SK-N-SH (cell line): ENCODE data around the gene FTO. TPM values are rescaled to one million over a fixed set of nuclear protein-coding genes. Genes with fewer than 3 reads are reported as not detected.

Experiments
- CTCF ChIA-PET: fragments of 300-600, 350-600 bp; formaldehyde crosslinking; extraction: SDS; loops from one replicate; lab custom pipeline; 2021; lab: Yijun Ruan, JAX
- POLR2A ChIA-PET: fragments of 350-600 bp; sonication (Branson Sonifier 250); formaldehyde crosslinking; extraction: SDS; loops from one replicate; lab custom pipeline; 2020; ENCODE audit warnings: antibody characterized with exemption, inconsistent platforms; lab: Yijun Ruan, JAX
- DNase-seq: peaks from one replicate; pipeline ENCODE4 v3.0.0; 2012
- H2AFZ ChIP-seq: fragments of 200-600 bp; sonication (generic); 2 replicates; pipeline ENCODE4 v1.8.1; 2016; ENCODE audit warnings: antibody characterized with exemption, mild to moderate bottlenecking, low read depth
- H3F3A ChIP-seq: fragments of 200-600 bp; sonication (generic); replicated peaks from 2 replicates; pipeline ENCODE3; 2016; ENCODE audit warnings: antibody characterized with exemption, mild to moderate bottlenecking; ENCODE audit not compliant: insufficient read depth
- H3K27ac ChIP-seq, 2 experiments: fragments of 200-500 bp in 1 of 2; fragments of 200-600 bp in 1 of 2; sonication (Bioruptor generic) in 1 of 2; sonication (generic), shearing (Covaris generic) in 1 of 2; 2 replicates each; pipeline versions ENCODE4 v1.5.1 to v1.6.1; 2014 to 2016; ENCODE audit warnings: low read depth in 2 of 2, inconsistent platforms in 1 of 2, low read length in 1 of 2, mild to moderate bottlenecking in 1 of 2, mixed read lengths in 1 of 2
- H3K27me3 ChIP-seq: fragments of 200-600 bp; sonication (generic), shearing (Covaris generic); 2 replicates; pipeline ENCODE4 v1.6.1; 2016; ENCODE audit warnings: mixed run types; ENCODE audit not compliant: insufficient read depth
- H3K36me3 ChIP-seq, 2 experiments: fragments of 200-500 bp in 1 of 2; fragments of 200-600 bp in 1 of 2; sonication (Bioruptor generic) in 1 of 2; sonication (generic) in 1 of 2; replicated peaks in 1 of 2; 2 replicates each; pipeline versions ENCODE3 to v1.5.1; 2014 to 2016; ENCODE audit warnings: low read length in 1 of 2, mild to moderate bottlenecking in 1 of 2; ENCODE audit not compliant: insufficient read depth in 2 of 2, control insufficient read depth in 1 of 2
- H3K4me1 ChIP-seq, 2 experiments: fragments of 200-500 bp in 1 of 2; fragments of 200-600 bp in 1 of 2; sonication (Bioruptor generic) in 1 of 2; sonication (generic), shearing (Covaris generic) in 1 of 2; 2 replicates each; pipeline versions ENCODE4 v1.5.1 to v1.6.1; 2014 to 2016; ENCODE audit warnings: low read depth in 1 of 2, low read length in 1 of 2, mixed run types in 1 of 2; ENCODE audit not compliant: insufficient read depth in 2 of 2, control insufficient read depth in 1 of 2
- H3K4me2 ChIP-seq: fragments of 200-600 bp; sonication (generic), shearing (Covaris generic); 2 replicates; pipeline ENCODE4 v1.6.1; 2017; ENCODE audit warnings: mixed run types
- H3K4me3 ChIP-seq, 2 experiments: fragments of 200-500 bp in 1 of 2; fragments of 200-600 bp in 1 of 2; sonication (Bioruptor generic) in 1 of 2; sonication (generic), shearing (Covaris generic) in 1 of 2; 2 replicates each; pipeline versions ENCODE4 v1.5.1 to v1.8.1; 2014 to 2016; ENCODE audit warnings: low read depth in 2 of 2, inconsistent platforms in 1 of 2, low read length in 1 of 2, mild to moderate bottlenecking in 1 of 2, mixed read lengths in 1 of 2, moderate library complexity in 1 of 2
- H3K79me2 ChIP-seq: fragments of 200-600 bp; sonication (generic); 2 replicates; pipeline ENCODE4 v1.8.1; 2017; ENCODE audit warnings: mild to moderate bottlenecking; ENCODE audit not compliant: insufficient read depth
- H3K9ac ChIP-seq: fragments of 200-600 bp; sonication (generic); 2 replicates; pipeline ENCODE4 v1.6.1; 2017; ENCODE audit warnings: mixed run types
- H3K9me2 ChIP-seq: fragments of 200-600 bp; sonication (generic); 2 replicates; pipeline ENCODE4 v1.6.1; 2017; ENCODE audit warnings: mixed run types
- H3K9me3 ChIP-seq: fragments of 200-600 bp; sonication (generic); 2 replicates; pipeline ENCODE4 v1.6.1; 2017; ENCODE audit warnings: mixed run types, mild to moderate bottlenecking, moderate library complexity
- H4K20me1 ChIP-seq: fragments of 200-600 bp; sonication (generic); 2 replicates; pipeline ENCODE4 v1.6.1; 2017; ENCODE audit warnings: mild to moderate bottlenecking, mixed run types; ENCODE audit not compliant: insufficient read depth
- ELF1 ChIP-seq: IDR thresholded peaks from 2 replicates; pipeline ENCODE4 v1.4.0; 2012
- EZH2phosphoT487 ChIP-seq: fragments of 200-600 bp; sonication (generic); IDR thresholded peaks from 2 replicates; pipeline ENCODE4 v1.6.1; 2017; ENCODE audit warnings: low read depth, mixed run types, mild to moderate bottlenecking, antibody characterized with exemption, moderate library complexity, borderline replicate concordance
- FOSL2 ChIP-seq: IDR thresholded peaks from 2 replicates; pipeline ENCODE4 v1.4.0; 2012; ENCODE audit warnings: low read depth, mild to moderate bottlenecking, moderate library complexity, borderline replicate concordance
- FOXJ3 ChIP-seq: sonication (generic); formaldehyde crosslinking; IDR thresholded peaks from 2 replicates; pipeline ENCODE4 v1.5.1; 2020; ENCODE audit warnings: mild to moderate bottlenecking, missing genetic modification reagents
- FOXM1 ChIP-seq: IDR thresholded peaks from 2 replicates; pipeline ENCODE4 v1.4.0; 2012; ENCODE audit warnings: low read depth, mild to moderate bottlenecking
- GABPA ChIP-seq: IDR thresholded peaks from 2 replicates; pipeline ENCODE4 v1.4.0; 2012; ENCODE audit warnings: low read depth, mild to moderate bottlenecking
- IRF3 ChIP-seq: fragments of 150-350 bp; IDR thresholded peaks from 2 replicates; pipeline ENCODE4 v1.6.1; 2016; ENCODE audit warnings: mild to moderate bottlenecking, low read depth, low read length
- MAX ChIP-seq: IDR thresholded peaks from 2 replicates; pipeline ENCODE4 v1.4.0; 2012; ENCODE audit warnings: low read depth
- MEF2A ChIP-seq: IDR thresholded peaks from 2 replicates; pipeline ENCODE4 v1.4.0; 2012; ENCODE audit warnings: low read depth, borderline replicate concordance
- MXI1 ChIP-seq: IDR thresholded peaks from 2 replicates; pipeline ENCODE4 v1.6.1; 2012; ENCODE audit warnings: mild to moderate bottlenecking, low read depth, low read length, improper control_type of control experiment
- NRF1 ChIP-seq: IDR thresholded peaks from 2 replicates; pipeline ENCODE4 v1.6.1; 2012; ENCODE audit warnings: low read depth, mild to moderate bottlenecking, low read length
- POLR2AphosphoS5 ChIP-seq: IDR thresholded peaks from 2 replicates; pipeline ENCODE4 v1.6.1; 2012; ENCODE audit warnings: low read depth, low read length
- RCOR1 ChIP-seq: fragments of 150-350 bp; IDR thresholded peaks from 2 replicates; pipeline ENCODE4 v1.6.1; 2017; ENCODE audit warnings: antibody characterized with exemption, low read length
- REST ChIP-seq: IDR thresholded peaks from 2 replicates; pipeline ENCODE4 v1.6.1; 2012; ENCODE audit warnings: mild to moderate bottlenecking, low read depth, low read length, moderate library complexity
- RFX5 ChIP-seq: IDR thresholded peaks from 2 replicates; pipeline ENCODE4 v1.6.1; 2012; ENCODE audit warnings: mild to moderate bottlenecking, improper control_type of control experiment, low read length
- RXRA ChIP-seq: IDR thresholded peaks from 2 replicates; pipeline ENCODE4 v1.4.0; 2012; ENCODE audit warnings: low read depth, mild to moderate bottlenecking, borderline replicate concordance
- TAF1 ChIP-seq: IDR thresholded peaks from 2 replicates; pipeline ENCODE4 v1.6.1; 2012; ENCODE audit warnings: low read depth, mild to moderate bottlenecking, low read length, moderate library complexity, borderline replicate concordance
- USF2 ChIP-seq: fragments of 150-350 bp; IDR thresholded peaks from 2 replicates; pipeline ENCODE4 v1.6.1; 2017; ENCODE audit warnings: antibody characterized with exemption, low read length, low read depth, borderline replicate concordance
- YY1 ChIP-seq: IDR thresholded peaks from 2 replicates; pipeline ENCODE4 v1.4.0; 2012; ENCODE audit warnings: low read depth, mild to moderate bottlenecking
- ZBTB33 ChIP-seq: IDR thresholded peaks from 2 replicates; pipeline ENCODE4 v1.4.0; 2012; ENCODE audit warnings: low read depth, borderline replicate concordance
- WGBS: methylation state at CpG from one replicate; pipeline ENCODE4 v1.1.6; 2017; ENCODE audit warnings: low lambda C conversion rate; 5-methylcytosine and 5-hydroxymethylcytosine counted together
- polyA plus RNA-seq, 3 experiments: library from polyadenylated mRNA; depleted of rRNA; stranded (reverse); fragments of >200 nt; gene quantifications; 2 replicates each; pipeline ENCODE4 v1.2.3, GENCODE V29; 2012

FTO gene
- polyA plus RNA-seq, 1 of the 3 experiments (the other 2 are of a cell fraction): 41.2 TPM

- peaks cover 1 to 3% of the 10 kb centered on the region in 2 experiments for H3K36me3 ChIP-seq
- no peaks in the 10 kb centered on the region for H3K9me2 ChIP-seq
- no peak overlapping the region for H3K4me2 ChIP-seq
- no peaks in the 10 kb centered on the region for H3K79me2 ChIP-seq
- no peak overlapping the region for H2AFZ ChIP-seq
- POLR2A ChIA-PET: no interaction called here
- H3K27me3 ChIP-seq: no peaks in the 10 kb centered on the region
- WGBS: 94% methylated on average over 2 of the region's 2 CpGs
- no peaks in the 10 kb centered on the region for H4K20me1 ChIP-seq
- peaks cover 15% of the 10 kb centered on the region for H3F3A ChIP-seq
- no peak overlapping the region for H3K9ac ChIP-seq
- no peak overlapping the region for H3K27ac ChIP-seq
- CTCF ChIA-PET: no interaction called here
- no peak for TF ChIP-seq POLR2AphosphoS5
- no peak for TF ChIP-seq REST
- no peak for TF ChIP-seq NRF1
- TF ChIP-seq TAF1: no peak
- TF ChIP-seq MXI1: no peak
- no peak for TF ChIP-seq MAX
- no peak for TF ChIP-seq FOXJ3 (CRISPR knock-in tag)
- no peak for TF ChIP-seq GABPA
- no peak for TF ChIP-seq EZH2phosphoT487
- TF ChIP-seq YY1: no peak
- no peak for TF ChIP-seq FOSL2
- TF ChIP-seq, all 33 proteins: peak for 0
- Histone ChIP-seq H3K4me1 (peaks cover 15 to 35% of the 10 kb centered on the region in 2 experiments; a peak in 3 of 4 replicates), H3K4me3 (no peak overlapping the region), H3K9me3 (no peaks in the 10 kb centered on the region)
- no peak for DNase-seq
These were observed 191.9 kb downstream of the FTO start for GRCh38 chr16:53895851-53896250.

GRCh38 chr16:53896722-53897121 lies 192.8 kb downstream of the FTO start:
- CTCF ChIA-PET: interaction anchor here (0.6 kb wide), 1 partner anchor 1466 kb away, joined by 3 read pairs; no protein-coding TSS in a partner anchor
- Histone ChIP-seq H3K79me2 (no peaks in the 10 kb centered on the region), H3K9ac (no peak overlapping the region), H3K9me2 (no peaks in the 10 kb centered on the region), H3K36me3 (peaks cover 2 to 3% of the 10 kb centered on the region in 2 experiments), H2AFZ (no peak overlapping the region), H3K4me3 (no peak overlapping the region), H3K27ac (no peak overlapping the region), H4K20me1 (no peaks in the 10 kb centered on the region), H3K27me3 (no peaks in the 10 kb centered on the region), H3F3A (peaks cover 9% of the 10 kb centered on the region), H3K4me1 (peaks cover 16 to 35% of the 10 kb centered on the region in 2 experiments; a peak in 3 of 4 replicates), H3K9me3 (no peaks in the 10 kb centered on the region), H3K4me2 (no peak overlapping the region)
- 94% methylated on average over 7 of the region's 7 CpGs for WGBS
- no peak for DNase-seq
- POLR2A ChIA-PET: no interaction called here
- TF ChIP-seq RFX5: no peak
- no peak for TF ChIP-seq TAF1
- TF ChIP-seq YY1: no peak
- TF ChIP-seq IRF3: no peak
- TF ChIP-seq MEF2A: no peak
- no peak for TF ChIP-seq ELF1
- TF ChIP-seq RXRA: no peak
- no peak for TF ChIP-seq FOXM1
- TF ChIP-seq POLR2AphosphoS5: no peak
- TF ChIP-seq USF2: no peak
- TF ChIP-seq RCOR1: no peak
- TF ChIP-seq FOXJ3 (CRISPR knock-in tag): no peak
- no peak for TF ChIP-seq MXI1
- no peak for TF ChIP-seq ZBTB33
